Fibroblast of upper back skin (primary cell): ENCODE results near the gene RNF13.

Experiments
- DNase-seq: peaks from one replicate; pipeline ENCODE4 v3.0.0-alpha.2; 2013

Gene RNF13

GRCh38 chr3:149812606-149813366 lies at the start of gene RNF13:
Gene RNF13 (plus strand): TSS chr3:149813215. CDS start chr3:149846027, 32,812 bp downstream.
- peak; percentile 94 for DNase-seq

GRCh38 chr3:149763565-149764195 lies 49.3 kb upstream of the RNF13 start:
- DNase-seq: no peak

DNA sequence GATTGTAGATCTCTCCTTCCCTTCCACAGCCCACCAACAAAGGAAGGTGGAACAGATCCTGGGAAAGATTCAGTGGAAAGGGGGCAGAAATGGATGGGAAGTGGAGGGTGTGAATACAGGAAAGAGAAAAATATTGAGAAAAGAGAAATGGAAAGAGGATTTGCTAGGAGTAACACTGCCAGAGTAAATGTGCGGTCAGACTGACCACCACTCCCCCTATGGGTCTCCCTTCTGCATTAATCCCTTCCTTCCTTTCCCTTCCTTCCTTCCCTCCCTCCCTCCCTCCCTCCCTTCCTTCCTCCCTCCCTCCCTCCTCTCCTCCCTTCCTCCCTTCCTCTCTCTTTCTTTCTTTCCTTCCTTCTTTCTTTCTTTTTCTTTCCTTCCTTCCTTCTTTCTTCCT lies 48.7 kb upstream of the RNF13 start:
- DNase-seq: no peak

GRCh38 chr3:149765762-149766334 lies 47.2 kb upstream of the RNF13 start:
- DNase-seq: peak; percentile 44

DNA sequence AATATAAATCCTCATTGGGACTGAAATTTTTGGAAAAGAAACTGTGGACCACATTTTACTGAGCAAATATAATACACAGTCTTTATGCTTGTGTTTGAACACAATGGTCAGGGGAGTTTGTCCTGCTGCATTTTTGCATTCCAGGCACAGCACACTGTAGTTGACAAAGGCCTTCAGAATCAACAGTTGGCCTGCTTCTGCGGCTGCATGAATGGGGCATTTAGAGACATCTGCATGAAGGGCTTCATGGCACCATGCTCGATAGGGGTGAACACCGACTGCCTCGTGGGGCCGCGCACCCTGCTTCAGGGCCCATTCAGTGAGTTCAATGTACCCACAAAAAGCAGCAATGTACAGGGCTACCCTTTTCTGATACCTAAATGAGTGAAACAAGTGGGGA lies 45.3 kb upstream of the RNF13 start:
- DNase-seq: no peak

DNA sequence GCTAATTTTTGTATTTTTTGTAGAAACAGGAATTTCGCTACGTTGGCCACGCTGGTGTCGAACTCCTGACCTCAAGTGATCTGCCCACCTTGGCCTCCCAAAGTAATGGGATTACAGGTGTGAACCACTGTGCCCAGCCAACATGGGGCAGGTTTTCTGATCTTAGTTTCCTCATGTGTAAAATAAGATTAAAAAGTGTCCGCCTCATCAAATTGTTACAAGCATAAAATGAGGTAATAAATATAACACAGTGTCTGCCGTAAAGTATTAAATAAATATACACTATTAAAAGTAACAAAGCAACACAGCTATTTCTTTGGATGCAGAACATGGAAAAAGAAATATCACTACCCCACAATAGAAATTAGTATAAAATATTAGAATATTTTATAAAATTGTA lies 44.3 kb upstream of the RNF13 start:
- DNase-seq: no peak

GRCh38 chr3:149770246-149770645 lies 42.8 kb upstream of the RNF13 start:
- no peak for DNase-seq

DNA sequence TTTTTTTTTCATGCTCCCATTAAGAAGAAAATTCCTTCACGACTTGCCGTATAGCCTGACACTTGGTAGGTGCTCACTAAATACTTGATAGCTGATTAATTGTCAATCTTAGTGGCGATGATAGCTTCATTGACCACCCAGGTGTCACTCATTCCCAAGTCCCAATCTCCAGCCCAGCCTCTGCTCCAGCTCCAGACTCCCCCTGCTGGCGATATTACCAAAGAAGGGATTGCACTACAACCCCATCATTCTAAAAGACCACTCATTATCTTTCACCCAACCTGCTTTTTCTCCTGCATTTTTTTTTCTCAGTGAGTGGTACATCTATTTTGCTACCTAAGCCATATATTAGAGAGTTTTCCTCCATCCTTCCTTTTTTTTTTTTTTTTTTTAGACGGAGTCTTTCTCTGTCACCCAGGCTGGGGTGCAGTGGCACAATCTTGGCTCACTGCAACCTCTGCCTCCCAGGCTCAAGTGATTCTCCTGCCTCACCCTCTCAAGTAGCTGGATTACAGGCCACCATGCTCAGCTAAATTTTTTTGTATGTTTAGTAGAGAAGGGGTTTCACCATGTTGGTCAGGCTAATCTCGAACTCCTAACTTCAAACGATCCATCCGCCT lies 41.3 kb upstream of the RNF13 start:
- DNase-seq: peak; percentile 48

GRCh38 chr3:149772861-149773260 lies 40.2 kb upstream of the RNF13 start:
- DNase-seq: no peak

GRCh38 chr3:149776170-149776569 lies 36.8 kb upstream of the RNF13 start:
- DNase-seq: no peak

DNA sequence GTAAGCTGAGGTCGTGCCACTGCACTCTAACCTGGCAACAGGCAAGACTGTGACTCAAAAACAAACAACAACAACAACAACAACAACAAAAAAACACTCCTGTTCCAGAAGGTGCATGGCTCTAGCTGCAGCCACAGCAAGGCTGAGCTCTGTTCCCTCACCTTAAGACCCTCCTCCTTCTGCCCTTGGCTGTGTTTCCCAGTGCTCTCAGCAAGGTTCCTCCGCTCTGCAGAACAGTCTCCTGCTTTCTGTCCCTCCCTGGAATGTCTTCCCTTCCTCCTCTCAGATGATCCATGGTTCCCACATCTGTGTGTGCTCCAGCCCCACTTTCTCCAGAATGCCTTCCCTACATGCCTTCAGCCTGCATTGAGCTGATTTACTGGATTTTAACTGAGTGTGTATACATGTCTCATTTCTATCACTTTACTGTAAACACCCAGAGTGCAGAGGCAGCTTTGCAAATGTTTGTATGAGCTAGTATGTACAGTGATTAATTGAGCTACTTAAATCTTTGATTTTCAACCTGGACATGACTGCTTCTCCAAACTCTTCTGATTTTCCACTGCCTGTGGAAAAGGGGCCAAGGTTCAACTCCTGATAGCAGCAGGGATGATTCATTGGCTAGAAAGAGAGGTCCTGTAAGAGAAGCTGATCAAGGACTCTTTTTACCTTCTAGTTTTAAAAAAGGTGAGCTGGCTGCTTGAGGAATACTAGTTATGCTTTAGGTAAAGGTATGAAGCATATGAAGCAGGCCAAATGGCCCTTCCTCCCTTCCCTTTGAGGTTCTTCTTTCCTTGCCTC lies 35.4 kb upstream of the RNF13 start:
- no peak for DNase-seq

- DNase-seq: no peak
Measured at GRCh38 chr3:149781211-149781610, 31.8 kb upstream of the RNF13 start.

- DNase-seq: no peak
Measured at GRCh38 chr3:149781741-149782140, 31.3 kb upstream of the RNF13 start.

- DNase-seq: peak; percentile 87
Measured at GRCh38 chr3:149783576-149783975, 29.4 kb upstream of the RNF13 start.

DNA sequence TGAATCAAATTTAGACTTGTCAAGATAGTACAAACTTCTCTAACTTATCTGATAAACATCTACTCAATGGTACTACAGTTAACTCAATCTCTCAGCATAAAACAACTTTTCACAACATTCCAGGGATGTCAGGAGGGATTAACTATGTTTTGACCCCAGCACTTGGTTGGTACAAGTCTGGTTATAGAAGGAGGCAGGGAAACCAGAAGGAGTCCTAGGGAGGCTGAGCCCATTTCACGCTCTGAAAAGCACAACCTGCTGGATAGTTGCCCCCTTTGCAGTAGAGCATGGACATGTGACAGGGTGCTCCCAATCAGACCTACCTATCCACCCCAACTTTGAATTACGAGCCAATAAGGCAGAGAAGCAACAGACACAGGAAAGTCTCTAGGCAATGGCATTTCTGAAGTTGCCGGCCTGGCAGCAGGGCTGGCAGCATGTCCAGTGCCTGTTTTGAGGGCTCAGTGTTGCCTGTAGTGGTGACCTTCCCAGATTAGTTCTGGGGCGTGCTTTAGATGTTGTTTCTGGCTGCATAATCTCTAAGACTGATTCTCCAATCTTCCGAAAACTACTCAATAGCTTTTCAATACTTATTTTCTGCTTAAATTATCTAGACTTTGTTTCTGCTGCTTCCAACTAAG lies 28.8 kb upstream of the RNF13 start:
- DNase-seq: peak; percentile 76

- peak; percentile 49 for DNase-seq
Measured at GRCh38 chr3:149790268-149790667, 22.7 kb upstream of the RNF13 start.

- DNase-seq: no peak
Measured at GRCh38 chr3:149790698-149791097, 22.3 kb upstream of the RNF13 start.

DNA sequence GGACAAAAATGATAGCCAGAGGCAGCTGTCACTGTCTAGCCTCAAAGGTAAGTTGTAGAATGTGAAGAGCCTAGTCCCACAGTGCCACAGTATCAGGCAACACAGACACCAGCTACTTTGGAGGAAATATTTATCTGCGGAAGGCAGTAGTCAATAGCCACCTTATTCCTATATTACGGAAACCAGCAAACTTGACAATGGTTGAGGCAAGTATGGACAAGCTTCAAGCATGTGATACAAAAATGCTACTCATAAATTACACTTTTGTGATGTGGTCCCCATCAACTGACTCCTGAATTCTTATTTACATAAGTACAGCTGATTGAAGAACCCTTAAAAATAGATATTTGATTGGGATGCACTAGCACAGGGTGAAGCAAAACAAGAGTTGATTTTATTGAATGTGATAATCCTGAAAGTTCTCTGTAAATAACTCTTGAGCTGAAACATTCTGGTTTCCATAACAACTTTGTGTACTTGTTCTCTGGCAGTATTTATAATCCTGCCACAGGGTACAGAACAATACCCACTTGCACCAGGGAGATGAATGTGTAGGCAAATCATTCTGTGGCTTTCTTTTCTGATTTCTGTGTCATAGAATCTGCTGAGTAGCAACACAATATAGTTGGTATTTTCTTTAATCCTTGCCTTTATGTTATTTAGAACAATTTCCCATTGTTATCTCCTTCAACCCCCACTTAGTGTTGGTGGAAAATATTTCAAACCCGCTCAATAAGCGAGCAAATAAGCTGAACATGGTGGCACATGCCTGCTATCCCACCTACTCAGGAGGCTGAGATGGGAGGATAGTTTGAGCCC lies 20.4 kb upstream of the RNF13 start, which contains the start of gene ANKUB1:
Gene ANKUB1, minus strand, starts transcription at position 103 of the 819 bp plus-strand sequence. CDS start 188 bp downstream, outside the sequence.
- no peak for DNase-seq

GRCh38 chr3:149796026-149796425 lies 17.0 kb upstream of the RNF13 start:
- DNase-seq: no peak

DNA sequence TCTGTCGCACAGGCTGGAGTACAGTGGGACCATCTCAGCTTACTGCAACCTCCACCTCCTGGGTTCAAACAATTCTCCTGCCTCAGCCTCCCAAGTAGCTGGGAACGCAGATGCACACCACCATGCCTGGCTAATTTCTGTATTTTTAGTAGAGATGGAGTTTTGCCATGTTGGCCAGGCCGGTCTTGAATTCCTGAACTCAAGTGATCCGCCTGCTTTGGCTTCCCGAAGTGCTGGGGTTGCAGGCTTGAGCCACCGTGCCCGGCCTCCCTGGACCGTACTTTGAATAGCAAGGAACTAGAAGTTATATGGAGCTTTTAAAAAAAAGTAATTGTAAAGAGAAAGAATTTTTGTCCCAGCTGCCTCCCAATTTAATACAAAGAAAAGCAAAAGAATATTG lies 12.3 kb upstream of the RNF13 start:
- DNase-seq: no peak

- no peak for DNase-seq
Measured at GRCh38 chr3:149801195-149801594, 11.8 kb upstream of the RNF13 start.
